ENCODE data around the gene TLE4. TPM values are rescaled to one million over a fixed set of nuclear protein-coding genes. Genes with fewer than 3 reads are reported as not detected.

Gene TLE4
- total RNA-seq, 2 experiments from 2014 or later: 11.8 to 15.5 TPM

- CTCF ChIA-PET: no interaction called here
- H3K27me3 Mint-ChIP-seq: no peaks in the 10 kb centered on the region
- intact Hi-C loops (cut with DNase I, micrococcal nuclease): loop anchor here in 1 of 2 experiments (10.0 kb wide), 1 partner anchor 110 kb away; the partner anchor contains the start of gene TLE4
- POLR2A ChIA-PET: no interaction called here
- H3K27ac Mint-ChIP-seq: no peak overlapping the region
- no peak overlapping the region for H3K4me3 Mint-ChIP-seq
- ATAC-seq (no peak), DNase-seq (no peak)
- H3K36me3 Mint-ChIP-seq (ENCODE audit: low read depth): peaks cover 5% of the 10 kb centered on the region
- no peaks in the 10 kb centered on the region for H3K9me3 Mint-ChIP-seq (ENCODE audit: low read depth)
- peaks cover 36% of the 10 kb centered on the region for H3K4me1 Mint-ChIP-seq
These were observed 113.2 kb downstream of the TLE4 start for GRCh38 chr9:79684711-79685575.

- H3K27ac Mint-ChIP-seq: no peak overlapping the region
- H3K27me3 Mint-ChIP-seq: no peaks in the 10 kb centered on the region
- H3K9me3 Mint-ChIP-seq (ENCODE audit: low read depth): no peaks in the 10 kb centered on the region
- ChIA-PET POLR2A (no interaction called here), CTCF (no interaction called here)
- H3K4me1 Mint-ChIP-seq: peaks cover 36% of the 10 kb centered on the region
- DNase-seq: no peak
- intact Hi-C loops (cut with DNase I, micrococcal nuclease): loop anchor here in 1 of 2 experiments (10.0 kb wide), 1 partner anchor 111 kb away; the partner anchor contains the start of gene TLE4
- peaks cover 5% of the 10 kb centered on the region for H3K36me3 Mint-ChIP-seq (ENCODE audit: low read depth)
- ATAC-seq: no peak
- no peak overlapping the region for H3K4me3 Mint-ChIP-seq
These were observed 113.8 kb downstream of the TLE4 start for GRCh38 chr9:79685577-79685976.

GRCh38 chr9:79686381-79687130 lies 114.8 kb downstream of the TLE4 start:
- Mint-ChIP-seq H3K27me3 (no peaks in the 10 kb centered on the region), H3K36me3 (ENCODE audit: low read depth) (peaks cover 5% of the 10 kb centered on the region), H3K27ac (peak overlapping the region; percentile 49), H3K4me1 (peaks cover 34% of the 10 kb centered on the region), H3K4me3 (no peak overlapping the region), H3K9me3 (ENCODE audit: low read depth) (no peaks in the 10 kb centered on the region)
- ChIA-PET POLR2A (no interaction called here), CTCF (interaction anchor here (0.6 kb wide), 1 partner anchor 127 kb away, joined by 3 read pairs; no protein-coding TSS in a partner anchor)
- no peak for DNase-seq
- ATAC-seq: peak; percentile 25
- intact Hi-C loops (cut with DNase I, micrococcal nuclease): loop anchor here (2.0 to 10.0 kb wide), 2 partner anchors 112 to 116 kb away; partner anchors contain the start of gene TLE4 (in 2 of the 2)

- H3K27ac Mint-ChIP-seq: peak overlapping the region; percentile 49
- H3K4me1 Mint-ChIP-seq: peaks cover 33% of the 10 kb centered on the region
- H3K4me3 Mint-ChIP-seq: no peak overlapping the region
- ChIA-PET CTCF (interaction anchor here (0.6 kb wide), 1 partner anchor 127 kb away, joined by 3 read pairs; no protein-coding TSS in a partner anchor), POLR2A (no interaction called here)
- H3K27me3 Mint-ChIP-seq: no peaks in the 10 kb centered on the region
- peak; percentile 62 for DNase-seq
- peaks cover 5% of the 10 kb centered on the region for H3K36me3 Mint-ChIP-seq (ENCODE audit: low read depth)
- no peaks in the 10 kb centered on the region for H3K9me3 Mint-ChIP-seq (ENCODE audit: low read depth)
- intact Hi-C loops (cut with DNase I, micrococcal nuclease): loop anchor here (2.0 to 10.0 kb wide), 2 partner anchors 112 to 116 kb away; partner anchors contain the start of gene TLE4 (in 2 of the 2)
- ATAC-seq: peak; percentile 94
These were observed 115.3 kb downstream of the TLE4 start for GRCh38 chr9:79687131-79687447.

DNA sequence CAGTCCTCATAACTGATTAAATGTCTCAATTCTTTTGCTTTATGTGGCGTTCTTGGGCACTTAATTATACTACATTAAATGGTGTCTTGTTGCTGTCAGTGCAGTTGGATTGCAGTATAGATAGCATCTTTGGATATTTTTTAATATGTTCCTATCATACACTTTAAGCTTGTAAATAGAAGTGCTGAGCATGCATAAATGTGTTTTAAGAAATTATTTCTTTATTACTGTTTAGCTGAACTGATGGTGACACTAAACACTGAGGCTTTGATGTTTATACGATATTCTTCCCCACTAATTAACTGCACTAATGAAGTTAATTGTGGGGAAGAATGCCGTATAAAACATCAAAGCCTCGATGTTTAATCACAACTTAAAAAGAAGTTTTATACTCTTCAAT lies 116.6 kb downstream of the TLE4 start:
- Mint-ChIP-seq H3K27ac (no peak overlapping the region), H3K36me3 (ENCODE audit: low read depth) (peaks cover 5% of the 10 kb centered on the region), H3K4me1 (peaks cover 30% of the 10 kb centered on the region), H3K27me3 (no peaks in the 10 kb centered on the region), H3K4me3 (no peak overlapping the region), H3K9me3 (ENCODE audit: low read depth) (no peaks in the 10 kb centered on the region)
- POLR2A ChIA-PET: no interaction called here
- ATAC-seq (no peak), DNase-seq (no peak)
- CTCF ChIA-PET: interaction anchor here (0.6 kb wide), 1 partner anchor 29 kb away, joined by 3 read pairs; no protein-coding TSS in a partner anchor
- intact Hi-C loops (cut with DNase I, micrococcal nuclease): loop anchor here in 1 of 2 experiments (10.0 kb wide), 1 partner anchor 114 kb away; the partner anchor contains the start of gene TLE4

DNA sequence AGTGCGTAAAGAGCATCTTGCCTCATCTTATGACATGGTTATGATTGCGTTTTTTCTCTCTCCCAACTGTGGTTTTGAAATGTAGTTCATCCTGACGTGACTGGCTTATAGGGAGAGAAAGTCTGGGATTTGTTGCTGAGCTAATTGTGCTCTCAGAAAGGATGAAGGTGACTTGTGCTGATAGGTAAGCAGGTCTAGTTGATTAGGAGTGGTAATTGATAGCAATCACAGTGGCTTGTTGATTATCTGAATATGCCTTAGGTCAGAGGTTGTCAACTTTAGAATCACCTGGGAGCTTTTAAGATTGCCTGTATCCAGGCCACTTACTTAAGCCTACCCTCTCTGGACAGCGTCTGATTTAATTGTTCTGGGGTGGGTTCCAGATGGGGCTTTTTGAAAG lies 117.8 kb downstream of the TLE4 start:
- Mint-ChIP-seq H3K27ac (no peak overlapping the region), H3K4me3 (no peak overlapping the region), H3K36me3 (ENCODE audit: low read depth) (peaks cover 5% of the 10 kb centered on the region), H3K9me3 (ENCODE audit: low read depth) (no peaks in the 10 kb centered on the region), H3K4me1 (peaks cover 38% of the 10 kb centered on the region), H3K27me3 (no peaks in the 10 kb centered on the region)
- ChIA-PET POLR2A (no interaction called here), CTCF (no interaction called here)
- ATAC-seq (no peak), DNase-seq (no peak)
- intact Hi-C loops (cut with DNase I, micrococcal nuclease): loop anchor here in 1 of 2 experiments (10.0 kb wide), 1 partner anchor 115 kb away; the partner anchor contains the start of gene TLE4

GRCh38 chr9:79691496-79691895 lies 119.7 kb downstream of the TLE4 start:
- Mint-ChIP-seq H3K4me3 (no peak overlapping the region), H3K4me1 (peaks cover 45% of the 10 kb centered on the region), H3K9me3 (ENCODE audit: low read depth) (no peaks in the 10 kb centered on the region), H3K36me3 (ENCODE audit: low read depth) (peaks cover 5% of the 10 kb centered on the region), H3K27ac (no peak overlapping the region), H3K27me3 (no peaks in the 10 kb centered on the region)
- ChIA-PET CTCF (interaction anchor here (0.6 kb wide), 1 partner anchor 11 kb away, joined by 4 read pairs; no protein-coding TSS in a partner anchor), POLR2A (no interaction called here)
- ATAC-seq (no peak), DNase-seq (no peak)
- intact Hi-C loops (cut with DNase I, micrococcal nuclease): loop anchor here in 1 of 2 experiments (10.0 kb wide), 1 partner anchor 123 kb away; no protein-coding TSS in a partner anchor

GRCh38 chr9:79692857-79693571 lies 121.2 kb downstream of the TLE4 start:
- H3K4me1 Mint-ChIP-seq: peaks cover 36% of the 10 kb centered on the region
- no peak for ATAC-seq
- no peaks in the 10 kb centered on the region for H3K9me3 Mint-ChIP-seq (ENCODE audit: low read depth)
- no peak overlapping the region for H3K27ac Mint-ChIP-seq
- H3K27me3 Mint-ChIP-seq: no peaks in the 10 kb centered on the region
- peaks cover 2% of the 10 kb centered on the region for H3K36me3 Mint-ChIP-seq (ENCODE audit: low read depth)
- intact Hi-C loops (cut with DNase I, micrococcal nuclease): loop anchor here in 1 of 2 experiments (10.0 kb wide), 1 partner anchor 122 kb away; no protein-coding TSS in a partner anchor
- CTCF ChIA-PET: interaction anchor here (1.5 kb wide), 1 partner anchor 10 kb away, joined by 5 read pairs; no protein-coding TSS in a partner anchor
- H3K4me3 Mint-ChIP-seq: no peak overlapping the region
- DNase-seq: no peak
- POLR2A ChIA-PET: no interaction called here

- H3K27me3 Mint-ChIP-seq: no peaks in the 10 kb centered on the region
- H3K4me3 Mint-ChIP-seq: no peak overlapping the region
- H3K4me1 Mint-ChIP-seq: peaks cover 35% of the 10 kb centered on the region
- peaks cover under 1% of the 10 kb centered on the region for H3K36me3 Mint-ChIP-seq (ENCODE audit: low read depth)
- intact Hi-C loops (cut with DNase I, micrococcal nuclease): loop anchor here in 1 of 2 experiments (10.0 kb wide), 1 partner anchor 121 kb away; no protein-coding TSS in a partner anchor
- no peak for DNase-seq
- H3K9me3 Mint-ChIP-seq (ENCODE audit: low read depth): no peaks in the 10 kb centered on the region
- no peak for ATAC-seq
- ChIA-PET POLR2A (no interaction called here), CTCF (no interaction called here)
- H3K27ac Mint-ChIP-seq: no peak overlapping the region
These were observed 122.0 kb downstream of the TLE4 start for GRCh38 chr9:79693750-79694149.

DNA sequence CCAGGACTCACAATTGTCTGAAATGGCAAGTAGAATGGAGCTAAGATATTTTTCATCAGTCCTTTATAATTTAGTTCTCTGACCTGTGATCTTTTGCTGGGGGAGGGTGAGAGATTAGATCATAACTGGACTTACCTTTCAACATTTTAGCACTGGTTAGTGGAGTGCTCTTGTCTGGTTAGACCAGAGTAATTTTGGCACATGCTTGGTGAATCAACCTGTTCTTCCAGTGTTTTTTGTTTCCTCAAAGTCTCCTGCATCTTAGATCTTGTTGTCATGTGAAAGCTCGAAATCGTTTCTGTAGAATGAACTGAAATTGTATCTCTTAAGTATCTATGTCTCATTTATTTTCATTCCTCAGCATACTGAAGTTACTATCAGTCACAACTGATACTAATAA lies 122.4 kb downstream of the TLE4 start:
- ChIA-PET POLR2A (interaction anchor here (0.8 kb wide), 1 partner anchor 405 kb away, joined by 4 read pairs; no protein-coding TSS in a partner anchor), CTCF (no interaction called here)
- Mint-ChIP-seq H3K4me1 (peaks cover 36% of the 10 kb centered on the region), H3K27me3 (no peaks in the 10 kb centered on the region), H3K4me3 (no peak overlapping the region), H3K27ac (no peak overlapping the region), H3K36me3 (ENCODE audit: low read depth) (no peaks in the 10 kb centered on the region), H3K9me3 (ENCODE audit: low read depth) (no peaks in the 10 kb centered on the region)
- ATAC-seq (no peak), DNase-seq (no peak)
- intact Hi-C loops (cut with DNase I, micrococcal nuclease): loop anchor here in 1 of 2 experiments (10.0 kb wide), 1 partner anchor 121 kb away; no protein-coding TSS in a partner anchor

Measured in activated CD4-positive, alpha-beta T cell treated with anti-CD3 and anti-CD28 coated beads for 36 hours (primary cell).